Activated gamma-delta T cell (primary cell): Measurements from ENCODE around the gene SHLD1.
"Not testable (repeated sequence)": the region's sequence is repeated elsewhere in the genome, so short reads cannot be mapped to it uniquely, and the experiment has no call there.

Experiments used
- DNase-seq: peaks from one replicate; lab custom pipeline; 2025; lab: John Stamatoyannopoulos, UW

Gene SHLD1

GRCh38 chr20:5781367-5781766 is 31.2 kb downstream of the SHLD1 start:
- DNase-seq: not testable (repeated sequence)

- DNase-seq: no peak
Observed at GRCh38 chr20:5781798-5782750, 31.9 kb downstream of the SHLD1 start.

GRCh38 chr20:5784735-5785134 is 34.5 kb downstream of the SHLD1 start:
- DNase-seq: no peak

GRCh38 chr20:5785146-5785545 is 34.9 kb downstream of the SHLD1 start:
- no peak for DNase-seq

- DNase-seq: no peak
Observed at GRCh38 chr20:5786930-5787795, 37.0 kb downstream of the SHLD1 start.

DNA sequence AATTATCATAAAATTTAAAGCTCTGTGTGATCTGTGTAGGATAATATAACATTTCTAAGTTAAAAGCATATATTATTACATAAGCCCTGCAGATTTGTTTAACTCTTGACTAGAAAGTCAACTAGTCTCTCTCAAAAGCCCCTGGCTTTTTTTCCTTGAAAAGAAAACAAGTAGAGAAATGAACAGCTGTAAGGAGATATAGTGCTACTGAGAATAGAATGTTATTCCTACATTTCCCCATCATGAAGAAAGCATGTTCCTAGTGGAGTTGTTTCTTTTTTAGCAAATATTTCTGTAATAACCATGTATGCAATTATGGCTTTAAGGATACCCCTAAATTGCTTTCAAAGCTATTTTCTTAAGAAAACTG is 37.6 kb downstream of the SHLD1 start:
- no peak for DNase-seq

DNA sequence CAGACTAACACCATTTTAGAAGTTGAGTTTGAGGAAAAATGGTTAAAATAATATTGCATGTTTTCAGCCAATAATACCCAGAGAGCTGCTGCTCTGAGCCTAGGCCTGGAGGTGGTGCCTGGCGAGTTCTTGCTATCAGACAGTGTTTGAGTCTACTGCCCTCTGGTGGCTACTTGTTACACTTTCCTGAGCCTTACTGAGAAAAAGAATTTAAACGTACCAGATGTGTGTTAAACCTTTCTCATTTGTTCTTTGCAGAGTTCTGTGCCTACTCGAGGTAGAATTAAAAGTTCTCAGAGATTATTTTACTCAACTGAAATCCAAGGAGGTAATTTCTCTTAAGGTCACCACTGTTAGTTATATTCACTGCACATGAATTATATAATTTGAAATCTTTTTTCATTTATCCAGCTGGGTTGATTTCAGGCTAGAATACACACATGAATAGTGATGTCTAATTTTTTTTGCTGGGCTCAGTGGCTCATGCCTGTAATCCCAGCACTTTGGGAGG is 38.2 kb downstream of the SHLD1 start:
- no peak for DNase-seq

DNA sequence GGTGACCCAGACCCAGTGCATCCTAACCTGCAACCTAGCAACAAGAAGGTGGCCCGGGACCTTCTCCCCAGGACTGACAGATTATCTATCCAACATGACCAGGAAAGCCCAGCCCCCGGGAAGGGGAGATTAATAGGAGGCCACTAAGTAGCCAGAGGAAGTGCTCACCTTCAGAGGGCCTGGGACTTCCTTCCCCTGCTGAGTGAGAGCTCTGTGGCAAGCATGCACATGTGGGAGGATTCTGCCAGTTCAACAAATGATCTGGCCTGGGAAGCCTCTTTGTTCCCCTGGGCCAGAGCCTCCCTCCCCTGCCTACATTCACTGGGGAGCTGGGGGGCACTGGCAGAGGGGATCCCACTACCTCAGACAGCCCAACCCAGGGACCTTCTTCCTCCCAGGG is 39.6 kb downstream of the SHLD1 start:
- DNase-seq: no peak

- DNase-seq: no peak
Observed at GRCh38 chr20:5793916-5794315, 43.7 kb downstream of the SHLD1 start.

DNA sequence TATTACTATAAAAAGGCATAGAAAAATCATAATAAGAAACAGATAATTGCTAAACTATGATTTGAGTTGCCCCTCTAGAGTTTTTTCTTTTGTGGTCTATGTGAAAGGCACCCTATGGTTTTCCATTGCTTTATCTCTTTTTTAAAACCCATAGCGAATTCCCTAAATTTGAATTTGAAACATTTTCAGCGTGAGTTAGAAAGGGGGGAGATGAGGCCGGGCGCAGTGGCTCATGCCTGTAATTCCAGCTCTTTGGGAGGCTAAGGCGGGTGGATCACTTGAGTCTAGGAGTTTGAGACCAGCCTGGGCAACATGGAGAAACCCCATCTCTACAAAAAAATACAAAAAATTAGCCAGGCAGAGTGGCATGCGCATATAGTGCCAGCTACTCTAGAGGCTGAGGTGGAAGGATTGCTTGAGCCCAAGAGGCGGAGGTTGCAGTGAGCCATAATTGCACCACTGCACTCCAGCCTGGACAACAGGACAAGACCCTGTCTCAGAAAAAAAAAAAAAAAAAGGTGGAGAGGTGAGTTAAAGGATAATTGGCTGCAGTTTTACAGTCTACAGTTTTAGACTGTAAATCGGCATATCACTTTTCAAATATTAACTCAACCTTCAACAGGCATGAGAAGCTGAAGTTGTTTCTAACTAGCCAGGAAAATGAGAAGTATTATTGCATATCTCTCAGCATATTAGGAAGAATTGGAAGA is 46.3 kb downstream of the SHLD1 start:
- DNase-seq: no peak

- no peak for DNase-seq
Observed at GRCh38 chr20:5797165-5797564, 47.0 kb downstream of the SHLD1 start.

GRCh38 chr20:5797843-5798462 is 47.8 kb downstream of the SHLD1 start:
- DNase-seq: no peak

DNA sequence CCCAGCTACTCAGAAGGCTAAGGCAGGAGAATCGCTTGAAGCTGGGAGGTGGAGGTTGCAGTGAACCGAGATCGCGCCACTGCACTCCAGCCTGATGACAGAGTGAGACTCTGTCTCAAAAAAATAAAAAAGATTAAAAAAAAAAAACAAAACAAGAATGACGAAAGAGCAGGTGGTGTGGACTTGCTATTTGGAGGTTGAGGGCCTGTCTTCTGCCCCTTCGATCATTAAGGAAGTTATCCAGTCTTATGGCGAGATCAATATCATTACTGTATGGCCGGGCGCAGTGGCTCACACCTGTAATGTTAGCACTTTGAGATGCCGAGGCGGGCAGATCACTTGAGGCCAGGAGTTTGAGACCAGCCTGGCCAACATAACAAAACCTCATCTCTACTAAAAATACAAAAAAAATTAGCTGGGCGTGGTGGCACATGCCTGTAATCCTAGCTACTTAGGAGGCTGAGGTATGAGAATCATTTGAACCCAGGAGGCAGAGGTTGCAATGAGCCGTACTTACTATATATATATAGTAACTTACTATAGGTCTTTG is 53.6 kb downstream of the SHLD1 start:
- DNase-seq: not testable (repeated sequence)

DNA sequence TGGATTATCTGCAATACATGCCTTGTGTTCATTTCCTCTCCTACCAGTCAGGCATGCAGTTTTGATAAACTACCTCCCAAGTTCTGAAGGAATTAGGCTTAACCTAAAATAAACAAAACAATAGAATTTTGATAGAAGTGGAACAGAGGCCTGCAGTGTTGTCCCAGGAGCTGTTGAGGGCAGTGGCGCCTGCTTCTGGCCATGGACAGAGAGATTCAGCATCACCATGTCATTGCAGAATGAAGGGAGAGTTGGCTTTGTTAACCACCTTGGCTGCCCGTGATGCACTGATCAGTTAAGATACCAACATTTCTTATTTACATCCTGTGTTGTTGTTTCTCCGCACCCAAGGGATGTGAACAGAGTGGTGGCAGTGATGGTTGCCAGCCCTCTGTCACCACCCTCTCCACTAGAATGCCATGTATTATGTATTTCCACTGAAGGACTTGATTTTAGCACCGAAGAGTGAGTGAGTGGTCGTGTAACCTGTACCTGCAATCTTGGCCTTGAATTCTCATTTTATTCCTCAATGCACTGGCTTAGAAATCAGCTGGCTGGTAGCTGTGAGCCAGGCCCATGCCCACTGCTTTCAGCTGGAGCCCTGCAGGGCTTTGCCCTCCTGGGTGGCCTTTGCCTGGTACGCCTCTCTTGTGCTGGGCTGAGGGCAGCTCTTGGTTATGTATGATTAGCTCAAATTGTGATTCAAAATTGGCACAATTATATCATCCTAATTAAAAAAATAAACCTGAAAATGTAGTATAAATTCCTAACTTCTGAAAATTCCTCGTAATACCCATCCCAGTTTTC is 56.5 kb downstream of the SHLD1 start:
- no peak for DNase-seq

GRCh38 chr20:5807431-5807830 is 57.2 kb downstream of the SHLD1 start:
- DNase-seq: no peak

DNA sequence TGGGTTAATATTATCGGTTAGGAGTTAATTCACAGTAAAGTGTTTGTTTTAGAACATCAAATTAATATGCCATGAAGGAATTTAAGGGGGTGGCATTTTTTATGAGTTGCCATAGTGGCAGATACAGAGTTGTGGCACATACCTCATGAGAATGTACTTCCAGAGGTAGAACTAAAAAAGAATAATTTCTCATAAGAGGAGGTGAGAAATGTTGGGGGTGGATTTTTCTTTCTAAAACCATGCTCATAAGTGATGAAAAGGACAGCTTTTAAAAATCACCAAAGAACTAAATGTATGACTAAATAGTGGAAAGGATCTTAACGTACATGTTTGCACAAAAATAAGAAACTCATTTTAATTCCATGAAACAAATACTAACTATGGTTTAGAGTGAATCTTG is 58.7 kb downstream of the SHLD1 start:
- no peak for DNase-seq

DNA sequence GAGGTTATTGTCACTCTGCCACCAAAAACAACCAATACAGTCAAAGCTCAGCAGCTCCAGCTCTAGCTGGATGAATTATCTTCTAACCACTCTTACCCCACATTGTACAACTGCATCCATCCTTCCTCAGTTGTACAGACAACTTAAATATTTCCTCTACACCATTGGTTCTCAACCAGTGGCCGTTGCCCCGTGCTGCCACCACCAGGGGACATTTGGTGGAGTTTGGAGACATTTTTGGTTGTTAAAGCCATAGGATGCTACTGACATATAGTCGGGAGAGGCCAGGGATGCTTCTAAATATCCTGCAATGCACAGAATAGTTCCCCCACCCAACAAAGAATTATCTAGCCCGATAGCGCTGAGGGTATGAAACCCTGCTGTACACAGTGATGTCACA is 59.3 kb downstream of the SHLD1 start:
- no peak for DNase-seq

DNA sequence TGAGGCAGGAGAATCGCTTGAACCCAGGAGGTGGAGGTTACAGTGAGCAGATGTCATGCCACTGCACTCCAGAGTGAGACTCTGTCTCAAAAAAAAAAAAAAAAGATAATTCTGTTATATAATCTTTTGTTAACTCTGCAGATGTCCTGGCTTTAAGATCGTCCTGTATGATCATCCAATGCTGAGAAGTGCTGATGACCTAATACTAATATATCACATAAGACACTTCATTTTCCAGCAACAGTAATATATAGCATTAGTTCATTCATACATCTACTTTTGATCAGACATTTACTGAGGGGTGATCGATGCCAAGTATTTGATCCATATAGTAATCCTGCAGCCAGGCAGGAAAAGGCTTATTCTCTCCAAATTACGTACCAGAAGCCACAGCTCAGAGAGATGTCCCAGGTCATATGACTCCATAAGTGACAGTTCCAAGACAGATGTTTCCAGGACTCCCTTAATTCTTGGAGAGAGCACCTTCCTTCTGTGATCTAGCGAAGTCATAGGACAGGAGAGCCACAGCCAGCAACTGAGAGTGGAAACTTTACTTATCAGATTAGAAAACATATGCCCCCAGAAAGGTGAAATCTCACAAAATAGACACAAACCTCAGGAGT is 60.7 kb downstream of the SHLD1 start:
- DNase-seq: no peak

GRCh38 chr20:5811746-5812145 is 61.5 kb downstream of the SHLD1 start:
- DNase-seq: no peak

DNA sequence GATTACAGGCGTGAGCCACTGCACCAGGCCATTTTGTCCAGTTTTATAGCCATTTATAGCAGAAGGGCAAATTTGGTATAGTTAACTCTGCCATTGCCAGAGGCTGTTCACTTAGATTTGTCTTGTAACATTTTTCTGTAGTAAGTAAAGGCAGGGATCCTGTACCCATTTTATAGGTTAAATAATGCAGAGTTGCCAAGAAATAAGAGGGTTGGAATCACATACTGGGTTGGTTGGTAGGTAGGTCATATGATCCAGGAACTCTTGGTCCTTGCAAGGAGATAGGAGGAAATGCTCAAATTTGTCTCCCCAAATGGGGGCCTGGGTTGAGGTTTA is 68.1 kb downstream of the SHLD1 start:
- no peak for DNase-seq
